GM18498 (cell line): Measurements from ENCODE around the gene WDR91.

Source experiments
- ATAC-seq: cut with Tn5 transposase; IDR thresholded peaks from one replicate; pipeline ENCODE4 v1.9.1; 2021; ENCODE audit warnings: mild to moderate bottlenecking, moderate library complexity; ENCODE audit not compliant: unreplicated experiment

WDR91 gene

GRCh38 chr7:135211179-135211945 lies at the start of gene WDR91:
WDR91 (minus strand) TSS chr7:135211526; CDS start chr7:135211502, 24 bp downstream.
- peak; percentile 88 for ATAC-seq

DNA sequence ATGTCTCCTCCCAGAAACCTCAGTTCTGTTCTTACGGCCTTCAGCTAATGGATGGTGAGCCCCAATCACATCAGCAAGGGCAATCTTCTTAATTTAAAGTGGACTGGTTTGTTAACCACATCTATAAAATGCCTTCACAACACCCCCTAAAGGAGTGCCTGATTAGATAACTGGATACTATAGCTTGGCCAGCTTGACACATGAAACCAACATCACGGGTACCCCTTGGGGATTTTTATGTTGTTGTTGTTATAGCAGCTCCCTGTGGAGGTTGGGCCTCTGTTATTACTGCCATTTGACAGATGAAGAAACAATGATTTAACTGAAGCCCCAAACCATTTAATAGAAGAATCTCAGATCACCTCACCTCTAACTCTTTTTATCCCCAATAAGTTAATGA lies 49.1 kb upstream of the WDR91 start:
- no peak for ATAC-seq

DNA sequence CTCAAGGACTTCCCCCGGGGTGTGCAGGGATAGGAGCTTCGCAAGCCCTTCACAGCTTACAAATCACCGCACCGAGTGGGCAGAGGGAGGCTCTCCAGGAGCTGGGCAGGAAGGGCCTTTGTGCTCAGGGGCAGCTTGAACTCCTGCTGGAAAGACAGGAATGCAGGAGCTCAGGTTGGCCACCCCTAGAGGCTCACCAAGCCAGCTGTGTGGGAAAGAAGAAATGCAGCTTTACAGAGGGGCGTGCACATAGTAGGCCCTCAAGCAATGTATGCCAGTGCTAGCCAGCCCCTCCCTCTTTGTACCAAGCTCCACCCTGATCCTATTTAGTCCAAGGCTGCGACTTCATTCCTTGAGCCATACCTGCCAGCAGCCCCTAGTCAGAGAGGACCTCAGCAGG lies 48.4 kb upstream of the WDR91 start:
- no peak for ATAC-seq

- no peak for ATAC-seq
Observed at GRCh38 chr7:135258585-135258984, 47.3 kb upstream of the WDR91 start.

- ATAC-seq, result no peak
Observed at GRCh38 chr7:135257790-135258189, 46.5 kb upstream of the WDR91 start.

- ATAC-seq, result no peak
Observed at GRCh38 chr7:135253851-135254771, 42.8 kb upstream of the WDR91 start.

- ATAC-seq, result peak; percentile 44
Observed at GRCh38 chr7:135251496-135252391, 40.4 kb upstream of the WDR91 start.

DNA sequence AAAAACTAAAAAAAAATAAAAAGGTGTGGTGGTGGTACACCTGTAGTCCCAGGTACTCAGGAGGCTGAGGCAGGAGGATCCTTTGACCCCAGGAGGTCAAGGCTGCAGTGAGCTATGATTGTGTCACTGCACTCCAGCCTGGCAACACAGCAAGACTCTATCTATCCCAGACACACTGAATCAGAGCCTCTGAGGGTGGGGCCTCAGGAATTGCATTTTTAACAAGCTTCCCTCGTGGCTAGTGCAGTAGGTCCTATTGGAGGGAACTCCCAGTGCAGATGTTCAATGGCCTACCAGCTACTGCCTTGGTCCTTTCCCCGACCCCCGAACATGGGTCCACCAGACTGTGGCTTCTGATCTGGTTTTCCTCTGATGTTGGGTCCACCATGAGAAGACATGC lies 37.2 kb upstream of the WDR91 start:
- ATAC-seq, result no peak

GRCh38 chr7:135247746-135248471 lies 36.6 kb upstream of the WDR91 start:
- no peak for ATAC-seq

- ATAC-seq, result no peak
Observed at GRCh38 chr7:135246191-135246825, 35.0 kb upstream of the WDR91 start.

DNA sequence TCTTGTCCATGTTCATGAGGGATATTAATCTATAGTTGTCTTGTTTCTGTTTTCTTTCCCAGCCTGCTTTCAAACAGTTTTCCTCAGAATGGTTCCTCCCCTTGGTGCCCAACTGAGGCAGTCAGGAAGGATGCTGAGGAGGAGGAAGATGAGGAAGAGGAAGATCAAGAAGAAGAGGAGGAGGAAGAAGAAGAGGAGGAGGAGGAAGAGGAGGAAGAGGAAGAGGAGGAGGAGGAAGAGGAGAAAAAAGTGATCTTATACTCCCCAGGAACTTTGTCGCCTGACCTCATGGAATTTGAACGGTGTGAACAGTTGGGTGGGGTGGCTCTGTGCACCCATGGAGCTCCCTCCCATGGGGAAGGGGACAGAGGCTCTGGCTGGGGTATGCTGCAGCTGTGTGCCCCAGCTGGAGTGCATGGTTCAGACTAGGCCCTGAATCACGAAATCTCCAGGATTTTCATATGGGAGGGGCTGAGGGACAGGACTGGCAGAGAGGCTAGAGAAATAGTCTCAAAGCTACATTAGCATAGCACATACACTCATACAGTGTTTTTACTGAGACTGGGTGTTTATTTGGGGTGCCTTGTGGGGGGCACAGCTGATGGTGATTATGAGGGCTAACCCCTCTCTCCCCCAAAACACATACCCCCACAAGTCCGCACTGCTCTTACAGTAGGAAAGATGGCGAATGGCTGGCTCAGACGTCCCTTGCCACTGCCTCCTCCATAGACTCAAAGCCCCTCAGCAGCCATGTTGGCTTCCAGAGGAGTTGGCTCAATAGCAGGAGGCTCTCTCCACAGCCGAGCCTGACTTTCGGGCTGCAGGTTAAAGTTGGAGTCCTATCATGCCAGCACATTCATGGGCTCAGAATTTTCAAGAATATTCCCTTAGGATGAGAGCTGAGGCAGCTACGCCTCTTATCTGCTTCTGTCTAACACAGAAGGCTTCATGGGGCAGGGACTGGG lies 34.2 kb upstream of the WDR91 start:
- no peak for ATAC-seq

GRCh38 chr7:135242096-135242684 lies 30.9 kb upstream of the WDR91 start:
- ATAC-seq, result no peak

- ATAC-seq, result no peak
Observed at GRCh38 chr7:135240441-135240840, 29.1 kb upstream of the WDR91 start.

GRCh38 chr7:135239263-135239662 lies 27.9 kb upstream of the WDR91 start:
- ATAC-seq, result no peak

DNA sequence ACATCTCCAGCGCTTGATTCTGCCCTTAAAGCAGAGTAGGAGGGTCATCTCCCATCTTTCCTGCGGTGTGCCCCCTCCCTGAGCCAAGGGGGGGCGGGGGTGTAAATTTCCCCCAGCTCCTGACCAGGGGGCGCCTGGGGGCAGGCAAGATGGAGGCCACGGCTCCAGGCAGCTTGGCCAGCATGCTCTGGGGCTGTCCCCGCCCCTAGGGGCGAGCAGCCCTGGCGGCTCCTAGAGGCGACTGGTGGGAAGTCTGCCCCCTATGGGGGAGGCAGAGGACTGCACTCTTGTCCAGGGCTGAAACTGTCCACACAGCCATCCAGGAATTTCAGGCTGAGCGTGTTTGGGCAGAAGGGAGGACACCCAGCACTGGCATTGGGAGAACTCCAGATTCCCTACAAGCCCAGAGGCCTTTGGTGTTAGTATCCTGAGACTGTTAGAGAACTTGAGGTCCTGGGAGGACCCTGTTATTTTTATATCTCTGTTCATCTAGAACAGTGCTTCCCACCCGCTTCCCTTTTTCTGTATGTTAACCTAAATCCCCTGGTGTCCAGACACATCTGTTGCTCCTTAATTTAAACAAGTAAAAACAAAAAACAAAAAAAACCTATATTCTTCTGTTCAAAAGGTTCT lies 26.9 kb upstream of the WDR91 start:
- ATAC-seq, result no peak

GRCh38 chr7:135236727-135237126 lies 25.4 kb upstream of the WDR91 start:
- ATAC-seq, result peak; percentile 79

DNA sequence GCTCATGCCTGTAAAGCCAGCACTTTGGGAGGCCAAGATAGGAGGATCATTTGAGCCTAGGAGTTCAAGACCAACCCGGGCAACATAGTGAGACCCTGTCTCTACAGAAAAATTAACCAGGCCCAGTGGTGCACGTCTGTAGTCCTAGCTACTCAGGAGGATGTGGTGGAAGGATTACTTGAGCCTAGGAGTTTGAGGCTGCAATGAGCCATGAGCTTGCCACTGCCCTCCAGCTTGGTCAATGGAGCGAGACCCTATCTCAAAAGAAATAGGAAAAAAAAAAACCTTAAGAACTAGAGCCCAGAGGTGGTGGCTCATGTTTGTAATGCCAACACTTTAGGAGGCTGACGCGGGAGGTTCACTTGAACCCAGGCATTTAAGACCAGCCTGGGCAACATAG lies 24.5 kb upstream of the WDR91 start:
- ATAC-seq, result no peak

DNA sequence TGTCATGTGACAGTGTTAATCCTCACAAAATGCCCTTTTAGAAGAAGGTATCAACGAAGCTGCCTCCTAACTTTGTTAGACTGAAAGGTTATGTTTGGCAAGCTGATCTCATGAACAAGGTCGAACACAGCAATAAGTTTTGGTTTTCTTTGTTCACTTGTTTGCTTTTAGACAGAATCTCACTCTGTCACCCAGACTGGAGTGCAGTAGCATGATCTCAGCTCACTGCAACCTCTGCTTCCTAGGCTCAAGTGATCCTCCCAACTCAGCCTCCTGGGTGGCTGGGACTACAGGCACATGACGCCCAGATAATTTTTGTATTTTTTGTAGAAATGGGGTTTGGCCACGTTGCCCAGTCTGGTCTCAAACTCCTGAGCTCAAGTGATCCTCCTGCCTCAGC lies 23.4 kb upstream of the WDR91 start:
- ATAC-seq, result no peak
